Liver (tissue), 9 donors: Measurements from ENCODE around the gene DZIP3. TPM values are rescaled to one million over a fixed set of nuclear protein-coding genes. Genes with fewer than 3 reads are reported as not detected.

Experiments
- DNase-seq: peaks from one replicate; pipeline ENCODE4 v3.0.0-alpha.2; 2017; ENCODE audit warnings: low spot score
- H3K27ac ChIP-seq, 2 donors: one replicate each; pipeline ENCODE4 v1.7.0; 2013; ENCODE audit warnings: inconsistent platforms in 2 of 2, low read length in 2 of 2, control low read depth in 1 of 2, low read depth in 1 of 2, mild to moderate bottlenecking in 1 of 2
- H3K27me3 ChIP-seq, 4 donors: one replicate each; pipeline versions ENCODE4 v1.6.1 to v1.7.0; 2013; ENCODE audit warnings: low read length in 3 of 4, inconsistent platforms in 1 of 4, mild to moderate bottlenecking in 1 of 4, moderate library complexity in 1 of 4; ENCODE audit not compliant: control insufficient read depth in 4 of 4, insufficient read depth in 4 of 4
- H3K36me3 ChIP-seq, 4 donors: one replicate each; pipeline versions ENCODE4 v1.6.1 to v1.7.0; 2013; ENCODE audit warnings: low read length in 3 of 4, mild to moderate bottlenecking in 3 of 4, low read depth in 1 of 4, moderate library complexity in 1 of 4; ENCODE audit not compliant: control insufficient read depth in 4 of 4, insufficient read depth in 3 of 4
- H3K4me1 ChIP-seq, 4 donors: one replicate each; pipeline versions ENCODE4 v1.6.1 to v1.7.0; 2013; ENCODE audit warnings: low read length in 3 of 4, mild to moderate bottlenecking in 3 of 4, moderate library complexity in 1 of 4; ENCODE audit not compliant: control insufficient read depth in 4 of 4, insufficient read depth in 4 of 4
- H3K4me3 ChIP-seq, 3 donors: one replicate each; pipeline versions ENCODE4 v1.6.1 to v1.7.0; 2013; ENCODE audit warnings: low read length in 3 of 3, control low read depth in 1 of 3, low read depth in 1 of 3, mild to moderate bottlenecking in 1 of 3
- H3K9ac ChIP-seq, 2 donors: one replicate each; pipeline ENCODE4 v1.7.0; 2013; ENCODE audit warnings: low read length in 2 of 2, mild to moderate bottlenecking in 2 of 2, moderate library complexity in 2 of 2, control low read depth in 1 of 2, low read depth in 1 of 2
- H3K9me3 ChIP-seq, 4 donors: one replicate each; pipeline versions ENCODE4 v1.6.1 to v1.7.0; 2013; ENCODE audit warnings: low read length in 3 of 4; ENCODE audit not compliant: control insufficient read depth in 4 of 4
- EGR1 ChIP-seq, 2 donors: IDR thresholded peaks; 2 replicates each; pipeline ENCODE4 v1.6.1; 2016 to 2018; ENCODE audit warnings: antibody characterized with exemption in 2 of 2, low read depth in 2 of 2
- FOXA1 ChIP-seq: IDR thresholded peaks from 2 replicates; pipeline ENCODE4 v1.6.1; 2016; ENCODE audit warnings: antibody characterized with exemption
- FOXA2 ChIP-seq: IDR thresholded peaks from 2 replicates; pipeline ENCODE4 v1.6.1; 2016; ENCODE audit warnings: antibody characterized with exemption
- GABPA ChIP-seq, 2 donors: IDR thresholded peaks in 1 of 2; conservative IDR thresholded peaks in 1 of 2; 2 replicates each; pipeline ENCODE4 v1.6.1; 2016; ENCODE audit warnings: antibody characterized with exemption in 2 of 2, mild to moderate bottlenecking in 1 of 2, moderate library complexity in 1 of 2
- HNF4A ChIP-seq, 2 donors: conservative IDR thresholded peaks; 2 replicates each; pipeline ENCODE4 v1.6.1; 2016; ENCODE audit warnings: antibody characterized with exemption in 2 of 2, mild to moderate bottlenecking in 2 of 2
- HNF4G ChIP-seq: IDR thresholded peaks from 2 replicates; pipeline ENCODE4 v1.6.1; 2016; ENCODE audit warnings: antibody characterized with exemption
- JUND ChIP-seq, 2 donors: IDR thresholded peaks; 2 replicates each; pipeline ENCODE4 v1.6.1; 2016; ENCODE audit warnings: antibody characterized with exemption in 2 of 2
- NR2F2 ChIP-seq: IDR thresholded peaks from 2 replicates; pipeline ENCODE4 v1.6.1; 2016; ENCODE audit warnings: antibody characterized with exemption
- RAD21 ChIP-seq, 2 donors: IDR thresholded peaks; 2 replicates each; pipeline ENCODE4 v1.6.1; 2016; ENCODE audit warnings: antibody characterized with exemption in 2 of 2, mild to moderate bottlenecking in 2 of 2
- RXRA ChIP-seq, 2 donors: IDR thresholded peaks; 2 replicates each; pipeline ENCODE4 v1.6.1; 2017 to 2018; ENCODE audit warnings: antibody characterized with exemption in 2 of 2, mild to moderate bottlenecking in 1 of 2
- SP1 ChIP-seq: IDR thresholded peaks from 2 replicates; pipeline ENCODE4 v1.6.1; 2018; ENCODE audit warnings: antibody characterized with exemption, mild to moderate bottlenecking
- TAF1 ChIP-seq: conservative IDR thresholded peaks from 2 replicates; pipeline ENCODE4 v1.6.1; 2016; ENCODE audit warnings: antibody characterized with exemption, mild to moderate bottlenecking
- YY1 ChIP-seq: IDR thresholded peaks from 2 replicates; pipeline ENCODE4 v1.6.1; 2016; ENCODE audit warnings: antibody characterized with exemption, mild to moderate bottlenecking
- WGBS: extraction: QIAGEN DNeasy Blood & Tissue Kit; methylation state at CpG from one replicate; pipeline ENCODE4 v1.1.7; 2013; 5-methylcytosine and 5-hydroxymethylcytosine counted together
- polyA plus RNA-seq, 2 donors: library from polyadenylated mRNA; stranded (reverse) in 1 of 2; unstranded in 1 of 2; fragments of 200-250 nt in 1 of 2; fragments of >200 nt in 1 of 2; fragmentation: Nextera tagmentation in 1 of 2; extraction: Ambion mirVana in 1 of 2; gene quantifications; one replicate each; pipeline versions ENCODE4 v1.2.1 to v1.2.3, GENCODE V29; 2013 to 2015
- total RNA-seq, 2 donors: library from RNA; depleted of rRNA; stranded (reverse); fragments of >200 nt; gene quantifications; one replicate each; pipeline ENCODE4 v1.2.3, GENCODE V29; 2014
- TF ChIP-seq, protein P1 (sequence below): IDR thresholded peaks from 2 replicates; pipeline ENCODE4 v1.6.1; 2016; ENCODE audit warnings: antibody characterized with exemption
- TF ChIP-seq, protein P2 (sequence below): IDR thresholded peaks from 2 replicates; pipeline ENCODE4 v1.6.1; 2016; ENCODE audit warnings: antibody characterized with exemption, mild to moderate bottlenecking
- TF ChIP-seq, protein P3 (sequence below): IDR thresholded peaks from 2 replicates; pipeline ENCODE4 v1.6.1; 2016; ENCODE audit warnings: antibody characterized with exemption
- TF ChIP-seq, protein P4 (sequence below): IDR thresholded peaks from 2 replicates; pipeline ENCODE4 v1.6.1; 2016; ENCODE audit warnings: antibody characterized with exemption
- TF ChIP-seq, protein P5 (sequence below): fragments of 150-350 bp; IDR thresholded peaks from 2 replicates; pipeline ENCODE4 v1.5.1; 2017; ENCODE audit warnings: improper control_type of control experiment, low read depth, low read length; ENCODE audit not compliant: missing input control
- donor health status: healthy.
- donor health status: healthy.
- donor health status: healthy.
- donor health status: healthy.
- donor health status: healthy.

DZIP3 gene
- total and polyA plus RNA-seq, 4 donors: 1.0 to 13.9 (median 2.7) TPM

DNA sequence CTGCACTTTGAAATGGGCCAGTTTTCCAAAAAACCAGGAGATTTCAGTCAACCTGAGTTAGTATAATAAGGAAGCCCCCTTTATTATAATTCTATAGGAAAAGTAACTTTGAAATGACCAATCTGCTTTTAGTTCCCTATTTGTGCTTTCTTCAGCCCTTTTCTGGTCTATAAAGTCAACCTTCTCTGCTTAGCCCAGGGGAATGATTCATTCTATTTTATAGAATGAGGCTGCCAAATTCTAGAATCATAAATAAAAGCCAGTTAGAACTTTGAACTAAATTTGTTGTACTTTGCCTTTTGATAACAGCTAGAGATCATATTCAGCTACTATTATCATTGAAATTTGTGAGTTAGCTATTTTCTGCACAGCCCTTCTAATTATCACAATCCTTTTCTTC is 25.0 kb upstream of the DZIP3 start:
- H3K27me3 ChIP-seq: no peaks in the 10 kb centered on the region
- no peaks in the 10 kb centered on the region for H3K9me3 ChIP-seq
- no peaks in the 10 kb centered on the region for H3K36me3 ChIP-seq
- peaks cover 0 to 2% (median 0%) of the 10 kb centered on the region in 4 donors for H3K4me1 ChIP-seq
- H3K9ac ChIP-seq: no peak overlapping the region
- DNase-seq: no peak
- no peak for TF ChIP-seq FOXA1
- no peak for TF ChIP-seq YY1
- TF ChIP-seq NR2F2: no peak
- TF ChIP-seq RXRA (IDR thresholded peaks at IDR 0.05): no peak
- no peak for TF ChIP-seq SP1
- no peak for TF ChIP-seq GABPA (IDR thresholded peaks at IDR 0.05 in 1 of 2, conservative IDR thresholded peaks at IDR 0.05 in 1 of 2)
- TF ChIP-seq FOXA2: no peak
- no peak for TF ChIP-seq HNF4G
- TF ChIP-seq, protein P1, sequence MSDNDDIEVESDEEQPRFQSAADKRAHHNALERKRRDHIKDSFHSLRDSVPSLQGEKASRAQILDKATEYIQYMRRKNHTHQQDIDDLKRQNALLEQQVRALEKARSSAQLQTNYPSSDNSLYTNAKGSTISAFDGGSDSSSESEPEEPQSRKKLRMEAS: no peak
- no peak overlapping the region for H3K4me3 ChIP-seq
- H3K27ac ChIP-seq: no peak overlapping the region

DNA sequence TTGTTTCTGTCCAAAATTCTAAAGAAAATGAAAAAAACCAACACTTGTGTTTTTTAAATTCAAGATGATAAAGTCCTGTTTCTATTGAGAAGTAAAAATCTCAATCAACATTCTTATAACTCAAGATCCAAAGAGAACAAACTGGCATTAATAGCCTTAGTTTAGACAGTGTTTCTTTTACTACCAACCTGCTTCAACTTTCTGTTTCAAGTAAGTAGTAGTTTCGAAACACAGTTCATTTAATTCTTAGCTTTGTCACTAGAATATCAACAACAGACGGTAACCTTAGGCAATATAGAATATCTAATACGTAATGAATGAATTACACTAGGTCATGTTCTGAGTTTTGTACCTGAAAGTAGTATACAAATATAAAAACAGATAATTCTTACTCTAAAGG is 24.0 kb upstream of the DZIP3 start:
- Histone ChIP-seq H3K9me3 (no peaks in the 10 kb centered on the region), H3K36me3 (no peaks in the 10 kb centered on the region), H3K4me1 (peaks cover 0 to 2% (median 0%) of the 10 kb centered on the region in 4 donors), H3K9ac (no peak overlapping the region), H3K4me3 (no peak overlapping the region), H3K27ac (no peak overlapping the region), H3K27me3 (no peaks in the 10 kb centered on the region)
- TF ChIP-seq TAF1 (no peak), JUND (IDR thresholded peaks at IDR 0.05) (no peak), RXRA (IDR thresholded peaks at IDR 0.05) (no peak), EGR1 (IDR thresholded peaks at IDR 0.05; ENCODE audit: low read depth in 2 of 2) (no peak), HNF4A (conservative IDR thresholded peaks at IDR 0.05) (no peak), FOXA2 (no peak), RAD21 (IDR thresholded peaks at IDR 0.05) (no peak), HNF4G (no peak), SP1 (no peak), NR2F2 (no peak)
- TF ChIP-seq, protein P2, sequence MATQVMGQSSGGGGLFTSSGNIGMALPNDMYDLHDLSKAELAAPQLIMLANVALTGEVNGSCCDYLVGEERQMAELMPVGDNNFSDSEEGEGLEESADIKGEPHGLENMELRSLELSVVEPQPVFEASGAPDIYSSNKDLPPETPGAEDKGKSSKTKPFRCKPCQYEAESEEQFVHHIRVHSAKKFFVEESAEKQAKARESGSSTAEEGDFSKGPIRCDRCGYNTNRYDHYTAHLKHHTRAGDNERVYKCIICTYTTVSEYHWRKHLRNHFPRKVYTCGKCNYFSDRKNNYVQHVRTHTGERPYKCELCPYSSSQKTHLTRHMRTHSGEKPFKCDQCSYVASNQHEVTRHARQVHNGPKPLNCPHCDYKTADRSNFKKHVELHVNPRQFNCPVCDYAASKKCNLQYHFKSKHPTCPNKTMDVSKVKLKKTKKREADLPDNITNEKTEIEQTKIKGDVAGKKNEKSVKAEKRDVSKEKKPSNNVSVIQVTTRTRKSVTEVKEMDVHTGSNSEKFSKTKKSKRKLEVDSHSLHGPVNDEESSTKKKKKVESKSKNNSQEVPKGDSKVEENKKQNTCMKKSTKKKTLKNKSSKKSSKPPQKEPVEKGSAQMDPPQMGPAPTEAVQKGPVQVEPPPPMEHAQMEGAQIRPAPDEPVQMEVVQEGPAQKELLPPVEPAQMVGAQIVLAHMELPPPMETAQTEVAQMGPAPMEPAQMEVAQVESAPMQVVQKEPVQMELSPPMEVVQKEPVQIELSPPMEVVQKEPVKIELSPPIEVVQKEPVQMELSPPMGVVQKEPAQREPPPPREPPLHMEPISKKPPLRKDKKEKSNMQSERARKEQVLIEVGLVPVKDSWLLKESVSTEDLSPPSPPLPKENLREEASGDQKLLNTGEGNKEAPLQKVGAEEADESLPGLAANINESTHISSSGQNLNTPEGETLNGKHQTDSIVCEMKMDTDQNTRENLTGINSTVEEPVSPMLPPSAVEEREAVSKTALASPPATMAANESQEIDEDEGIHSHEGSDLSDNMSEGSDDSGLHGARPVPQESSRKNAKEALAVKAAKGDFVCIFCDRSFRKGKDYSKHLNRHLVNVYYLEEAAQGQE: no peak
- TF ChIP-seq, protein P3, sequence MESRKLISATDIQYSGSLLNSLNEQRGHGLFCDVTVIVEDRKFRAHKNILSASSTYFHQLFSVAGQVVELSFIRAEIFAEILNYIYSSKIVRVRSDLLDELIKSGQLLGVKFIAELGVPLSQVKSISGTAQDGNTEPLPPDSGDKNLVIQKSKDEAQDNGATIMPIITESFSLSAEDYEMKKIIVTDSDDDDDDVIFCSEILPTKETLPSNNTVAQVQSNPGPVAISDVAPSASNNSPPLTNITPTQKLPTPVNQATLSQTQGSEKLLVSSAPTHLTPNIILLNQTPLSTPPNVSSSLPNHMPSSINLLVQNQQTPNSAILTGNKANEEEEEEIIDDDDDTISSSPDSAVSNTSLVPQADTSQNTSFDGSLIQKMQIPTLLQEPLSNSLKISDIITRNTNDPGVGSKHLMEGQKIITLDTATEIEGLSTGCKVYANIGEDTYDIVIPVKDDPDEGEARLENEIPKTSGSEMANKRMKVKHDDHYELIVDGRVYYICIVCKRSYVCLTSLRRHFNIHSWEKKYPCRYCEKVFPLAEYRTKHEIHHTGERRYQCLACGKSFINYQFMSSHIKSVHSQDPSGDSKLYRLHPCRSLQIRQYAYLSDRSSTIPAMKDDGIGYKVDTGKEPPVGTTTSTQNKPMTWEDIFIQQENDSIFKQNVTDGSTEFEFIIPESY: no peak
- TF ChIP-seq, protein P4, sequence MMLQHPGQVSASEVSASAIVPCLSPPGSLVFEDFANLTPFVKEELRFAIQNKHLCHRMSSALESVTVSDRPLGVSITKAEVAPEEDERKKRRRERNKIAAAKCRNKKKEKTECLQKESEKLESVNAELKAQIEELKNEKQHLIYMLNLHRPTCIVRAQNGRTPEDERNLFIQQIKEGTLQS: no peak
- TF ChIP-seq, protein P1: no peak
- TF ChIP-seq, protein P5, sequence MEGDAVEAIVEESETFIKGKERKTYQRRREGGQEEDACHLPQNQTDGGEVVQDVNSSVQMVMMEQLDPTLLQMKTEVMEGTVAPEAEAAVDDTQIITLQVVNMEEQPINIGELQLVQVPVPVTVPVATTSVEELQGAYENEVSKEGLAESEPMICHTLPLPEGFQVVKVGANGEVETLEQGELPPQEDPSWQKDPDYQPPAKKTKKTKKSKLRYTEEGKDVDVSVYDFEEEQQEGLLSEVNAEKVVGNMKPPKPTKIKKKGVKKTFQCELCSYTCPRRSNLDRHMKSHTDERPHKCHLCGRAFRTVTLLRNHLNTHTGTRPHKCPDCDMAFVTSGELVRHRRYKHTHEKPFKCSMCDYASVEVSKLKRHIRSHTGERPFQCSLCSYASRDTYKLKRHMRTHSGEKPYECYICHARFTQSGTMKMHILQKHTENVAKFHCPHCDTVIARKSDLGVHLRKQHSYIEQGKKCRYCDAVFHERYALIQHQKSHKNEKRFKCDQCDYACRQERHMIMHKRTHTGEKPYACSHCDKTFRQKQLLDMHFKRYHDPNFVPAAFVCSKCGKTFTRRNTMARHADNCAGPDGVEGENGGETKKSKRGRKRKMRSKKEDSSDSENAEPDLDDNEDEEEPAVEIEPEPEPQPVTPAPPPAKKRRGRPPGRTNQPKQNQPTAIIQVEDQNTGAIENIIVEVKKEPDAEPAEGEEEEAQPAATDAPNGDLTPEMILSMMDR: no peak
- WGBS: 76% methylated on average over 3 of the region's 3 CpGs
- no peak for DNase-seq
